Trophoblast cell (in vitro differentiated cells and primary cell): Measurements from ENCODE around the gene CADM2.

Experiments used
- DNase-seq, 2 donors: peaks; one replicate each; pipeline ENCODE4 v3.0.0-alpha.2; 2016
- H2AFZ ChIP-seq: 2 replicates; pipeline ENCODE4 v1.6.1; 2013; ENCODE audit warnings: low read length, moderate library complexity, mild to moderate bottlenecking; ENCODE audit not compliant: insufficient read depth, poor library complexity
- H2AK5ac ChIP-seq: 2 replicates; pipeline ENCODE4 v1.6.1; 2013; ENCODE audit warnings: mild to moderate bottlenecking, low read length
- H2BK120ac ChIP-seq: 2 replicates; pipeline ENCODE4 v1.6.1; 2013; ENCODE audit warnings: low read length, mild to moderate bottlenecking, moderate library complexity; ENCODE audit not compliant: insufficient read depth, poor library complexity
- H2BK12ac ChIP-seq: 2 replicates; pipeline ENCODE4 v1.6.1; 2013; ENCODE audit warnings: mild to moderate bottlenecking, low read length, moderate library complexity
- H2BK5ac ChIP-seq: 2 replicates; pipeline ENCODE4 v1.6.1; 2013; ENCODE audit warnings: low read length, low read depth, moderate library complexity, mild to moderate bottlenecking; ENCODE audit not compliant: poor library complexity
- H3K14ac ChIP-seq: 2 replicates; pipeline ENCODE4 v1.6.1; 2013; ENCODE audit warnings: mild to moderate bottlenecking, low read length
- H3K18ac ChIP-seq: 2 replicates; pipeline ENCODE4 v1.6.1; 2013; ENCODE audit warnings: mild to moderate bottlenecking, low read length
- H3K23ac ChIP-seq: 2 replicates; pipeline ENCODE4 v1.6.1; 2013; ENCODE audit warnings: low read length
- H3K27ac ChIP-seq: 2 replicates; pipeline ENCODE4 v1.5.1; 2013; ENCODE audit warnings: low read depth, mild to moderate bottlenecking, inconsistent platforms, low read length, moderate library complexity
- H3K27me3 ChIP-seq: 2 replicates; pipeline ENCODE4 v1.6.1; 2013; ENCODE audit warnings: inconsistent platforms, mild to moderate bottlenecking, low read length, moderate library complexity; ENCODE audit not compliant: insufficient read depth
- H3K36me3 ChIP-seq, 2 experiments: 1 replicate in 1 of 2; 2 replicates in 1 of 2; pipeline ENCODE4 v1.6.1; 2013; ENCODE audit warnings: low read length in 2 of 2, mild to moderate bottlenecking in 2 of 2, moderate library complexity in 1 of 2; ENCODE audit not compliant: insufficient read depth in 2 of 2, control insufficient read depth in 1 of 2
- H3K4ac ChIP-seq: 2 replicates; pipeline ENCODE4 v1.6.1; 2013; ENCODE audit warnings: low read depth, mild to moderate bottlenecking, low read length, moderate library complexity
- H3K4me1 ChIP-seq, 2 experiments: 1 replicate in 1 of 2; 2 replicates in 1 of 2; pipeline ENCODE4 v1.6.1; 2013; ENCODE audit warnings: low read length in 2 of 2, mild to moderate bottlenecking in 2 of 2, moderate library complexity in 1 of 2; ENCODE audit not compliant: insufficient read depth in 2 of 2, control insufficient read depth in 1 of 2
- H3K4me2 ChIP-seq: 2 replicates; pipeline ENCODE4 v1.6.1; 2013; ENCODE audit warnings: inconsistent platforms, mild to moderate bottlenecking, low read length, moderate library complexity
- H3K4me3 ChIP-seq: 2 replicates; pipeline ENCODE4 v1.5.1; 2013; ENCODE audit warnings: mild to moderate bottlenecking, low read depth, low read length, inconsistent platforms
- H3K79me1 ChIP-seq: one replicate; pipeline ENCODE4 v1.6.1; 2013; ENCODE audit warnings: low read length
- H3K79me2 ChIP-seq: 2 replicates; pipeline ENCODE4 v1.6.1; 2013; ENCODE audit warnings: low read length, mild to moderate bottlenecking; ENCODE audit not compliant: control insufficient read depth, insufficient read depth, poor library complexity
- H3K9ac ChIP-seq: 2 replicates; pipeline ENCODE4 v1.6.1; 2013; ENCODE audit warnings: mild to moderate bottlenecking, low read length
- H3K9me3 ChIP-seq: 2 replicates; pipeline ENCODE4 v1.6.1; 2013; ENCODE audit warnings: low read depth, mild to moderate bottlenecking, control low read depth, inconsistent platforms, low read length; ENCODE audit not compliant: insufficient read depth
- H4K12ac ChIP-seq: 2 replicates; pipeline ENCODE4 v1.6.1; 2013; ENCODE audit warnings: low read depth, mild to moderate bottlenecking, low read length, moderate library complexity
- H4K8ac ChIP-seq: 2 replicates; pipeline ENCODE4 v1.6.1; 2013; ENCODE audit warnings: low read depth, mild to moderate bottlenecking, low read length, moderate library complexity
- H4K91ac ChIP-seq: one replicate; pipeline ENCODE4 v1.6.1; 2013; ENCODE audit warnings: low read depth, mild to moderate bottlenecking, low read length, moderate library complexity
- WGBS: extraction: QIAGEN DNeasy Blood & Tissue Kit; methylation state at CpG from one replicate; pipeline ENCODE4 v1.1.7; 2013; ENCODE audit warnings: missing lambda C conversion rate; ENCODE audit not compliant: insufficient read length, insufficient coverage; ENCODE audit errors: extremely low coverage; 5-methylcytosine and 5-hydroxymethylcytosine counted together

Gene CADM2

GRCh38 chr3:84965141-84965540 is 6.4 kb downstream of the CADM2 start:
- WGBS = no CpG with 5 or more reads among the region's 1 CpG
- Histone ChIP-seq H3K4me2 (no peak overlapping the region), H3K18ac (no peak overlapping the region)

GRCh38 chr3:84967767-84968581 is 9.2 kb downstream of the CADM2 start:
- Histone ChIP-seq H3K79me1 (no peaks in the 10 kb centered on the region), H3K18ac (no peak overlapping the region), H3K4me2 (no peak overlapping the region), H3K14ac (no peak overlapping the region), H4K91ac (no peak overlapping the region), H2AK5ac (no peak overlapping the region), H2AFZ (no peak overlapping the region), H3K9me3 (no peaks in the 10 kb centered on the region), H3K79me2 (no peaks in the 10 kb centered on the region), H3K27ac (no peak overlapping the region), H3K9ac (no peak overlapping the region), H4K8ac (no peak overlapping the region), H3K23ac (no peak overlapping the region), H3K4ac (no peak overlapping the region), H3K4me3 (no peak overlapping the region), H3K27me3 (no peaks in the 10 kb centered on the region), H2BK120ac (no peak overlapping the region), H3K36me3 (no peaks in the 10 kb centered on the region), H2BK5ac (no peak overlapping the region), H2BK12ac (no peak overlapping the region), H4K12ac (no peak overlapping the region), H3K4me1 (no peaks in the 10 kb centered on the region)
- no CpG with 5 or more reads among the region's 5 CpGs for WGBS
- no peak for DNase-seq

More at GRCh38 chr3:84965141-84965540, 6.4 kb downstream of the CADM2 start:
- no peak overlapping the region for H3K4ac ChIP-seq
- H3K79me1 ChIP-seq = no peaks in the 10 kb centered on the region
- H3K4me3 ChIP-seq = no peak overlapping the region
- no peak overlapping the region for H2AFZ ChIP-seq
- H3K9me3 ChIP-seq = peaks cover 2% of the 10 kb centered on the region
- H2BK120ac ChIP-seq = no peak overlapping the region
- no peak overlapping the region for H2AK5ac ChIP-seq
- H3K23ac ChIP-seq = no peak overlapping the region
- H4K12ac ChIP-seq = no peak overlapping the region
- DNase-seq = no peak
- no peaks in the 10 kb centered on the region for H3K36me3 ChIP-seq
- no peak overlapping the region for H2BK12ac ChIP-seq
- no peaks in the 10 kb centered on the region for H3K79me2 ChIP-seq
- H3K4me1 ChIP-seq = peaks cover 0 to 4% of the 10 kb centered on the region in 2 experiments
- no peak overlapping the region for H3K27ac ChIP-seq
- no peak overlapping the region for H4K91ac ChIP-seq
- no peak overlapping the region for H3K9ac ChIP-seq
- H2BK5ac ChIP-seq = no peak overlapping the region
- no peak overlapping the region for H3K14ac ChIP-seq
- H3K27me3 ChIP-seq = peaks cover 9% of the 10 kb centered on the region
- no peak overlapping the region for H4K8ac ChIP-seq

GRCh38 chr3:84968701-84969235 is 10.0 kb downstream of the CADM2 start:
- no peaks in the 10 kb centered on the region for H3K79me2 ChIP-seq
- H3K36me3 ChIP-seq = no peaks in the 10 kb centered on the region
- DNase-seq = no peak
- no peak overlapping the region for H2BK5ac ChIP-seq
- no peak overlapping the region for H4K8ac ChIP-seq
- H3K79me1 ChIP-seq = no peaks in the 10 kb centered on the region
- H3K18ac ChIP-seq = no peak overlapping the region
- H4K12ac ChIP-seq = no peak overlapping the region
- H2BK120ac ChIP-seq = no peak overlapping the region
- no peak overlapping the region for H3K23ac ChIP-seq
- no peak overlapping the region for H4K91ac ChIP-seq
- no peak overlapping the region for H3K4me3 ChIP-seq
- no CpG with 5 or more reads among the region's 2 CpGs for WGBS
- H3K9me3 ChIP-seq = no peaks in the 10 kb centered on the region
- no peak overlapping the region for H3K27ac ChIP-seq
- H3K27me3 ChIP-seq = no peaks in the 10 kb centered on the region
- H2AFZ ChIP-seq = no peak overlapping the region
- H3K14ac ChIP-seq = no peak overlapping the region
- no peaks in the 10 kb centered on the region for H3K4me1 ChIP-seq
- no peak overlapping the region for H3K4me2 ChIP-seq
- no peak overlapping the region for H2BK12ac ChIP-seq
- no peak overlapping the region for H3K9ac ChIP-seq
- H3K4ac ChIP-seq = no peak overlapping the region
- H2AK5ac ChIP-seq = no peak overlapping the region

GRCh38 chr3:84974347-84974746 is 15.6 kb downstream of the CADM2 start:
- H3K18ac ChIP-seq = no peak overlapping the region
- H3K27ac ChIP-seq = no peak overlapping the region
- H4K12ac ChIP-seq = no peak overlapping the region
- no peaks in the 10 kb centered on the region for H3K79me1 ChIP-seq
- H3K79me2 ChIP-seq = no peaks in the 10 kb centered on the region
- no peak overlapping the region for H2BK120ac ChIP-seq
- H2AK5ac ChIP-seq = no peak overlapping the region
- no peak overlapping the region for H2BK5ac ChIP-seq
- no peak overlapping the region for H3K9ac ChIP-seq
- no peaks in the 10 kb centered on the region for H3K36me3 ChIP-seq
- H3K4me2 ChIP-seq = no peak overlapping the region
- H3K4me3 ChIP-seq = no peak overlapping the region
- no peaks in the 10 kb centered on the region for H3K4me1 ChIP-seq
- no peaks in the 10 kb centered on the region for H3K27me3 ChIP-seq
- DNase-seq = no peak
- no peak overlapping the region for H3K23ac ChIP-seq
- H4K91ac ChIP-seq = no peak overlapping the region
- H3K9me3 ChIP-seq = no peaks in the 10 kb centered on the region
- H2AFZ ChIP-seq = no peak overlapping the region
- no peak overlapping the region for H3K14ac ChIP-seq
- no peak overlapping the region for H2BK12ac ChIP-seq
- H4K8ac ChIP-seq = no peak overlapping the region
- H3K4ac ChIP-seq = no peak overlapping the region
